GM12878 (cell line): ENCODE measurements around the gene TM9SF2. TPM values are rescaled to one million over a fixed set of nuclear protein-coding genes. Genes with fewer than 3 reads are reported as not detected.

Source experiments
- ATF7 ChIP-seq: fragments of 450-650 bp; IDR thresholded peaks from 2 replicates; pipeline ENCODE4 v1.6.1; 2016; ENCODE audit warnings: low read depth, mild to moderate bottlenecking
- BCL11A ChIP-seq: IDR thresholded peaks from 2 replicates; pipeline ENCODE4 v1.6.1; 2011; ENCODE audit warnings: low read depth, low read length
- CBX5 ChIP-seq: sonication (generic); IDR thresholded peaks from 2 replicates; pipeline ENCODE4 v1.6.1; 2016; ENCODE audit warnings: low read depth, moderate library complexity, mild to moderate bottlenecking, inconsistent platforms
- CEBPB ChIP-seq, 2 experiments: fragments of 150-350 bp in 1 of 2; IDR thresholded peaks; 2 replicates each; pipeline ENCODE4 v1.6.1; 2012 to 2014; ENCODE audit warnings: low read depth in 2 of 2, low read length in 2 of 2, borderline replicate concordance in 1 of 2, inconsistent platforms in 1 of 2
- ETV6 ChIP-seq, 2 experiments: fragments of 450-650 bp in 1 of 2; IDR thresholded peaks in 1 of 2; conservative IDR thresholded peaks in 1 of 2; 2 replicates each; pipeline ENCODE4 v1.6.1; 2014; ENCODE audit warnings: antibody characterized with exemption in 1 of 2, borderline replicate concordance in 1 of 2, low read depth in 1 of 2, mild to moderate bottlenecking in 1 of 2, moderate library complexity in 1 of 2
- GABPA ChIP-seq: IDR thresholded peaks from 2 replicates; pipeline ENCODE4 v1.6.1; 2014; ENCODE audit warnings: antibody characterized with exemption, low read depth, mild to moderate bottlenecking, inconsistent platforms
- MYC ChIP-seq: IDR thresholded peaks from 2 replicates; pipeline ENCODE4 v1.6.1; 2011; ENCODE audit warnings: mild to moderate bottlenecking, low read length, moderate library complexity, inconsistent platforms; ENCODE audit not compliant: insufficient read depth, insufficient replicate concordance, insufficient read length, severe bottlenecking
- NBN ChIP-seq: fragments of 450-650 bp; IDR thresholded peaks from 2 replicates; pipeline ENCODE4 v1.6.1; 2016
- NR2F1 ChIP-seq: fragments of 450-650 bp; conservative IDR thresholded peaks from 2 replicates; pipeline ENCODE4 v1.6.1; 2017; ENCODE audit warnings: mild to moderate bottlenecking
- NRF1 ChIP-seq: conservative IDR thresholded peaks from 2 replicates; pipeline ENCODE4 v1.6.1; 2011; ENCODE audit warnings: mild to moderate bottlenecking, low read depth, low read length, improper control_type of control experiment
- PKNOX1 ChIP-seq: fragments of 450-650 bp; IDR thresholded peaks from 2 replicates; pipeline ENCODE4 v1.6.1; 2016; ENCODE audit warnings: mild to moderate bottlenecking
- PML ChIP-seq: IDR thresholded peaks from 2 replicates; pipeline ENCODE4 v1.6.1; 2012; ENCODE audit warnings: low read length, inconsistent platforms
- POLR2AphosphoS2 ChIP-seq: IDR thresholded peaks from 2 replicates; pipeline ENCODE4 v1.6.1; 2011; ENCODE audit warnings: low read depth, mild to moderate bottlenecking, low read length, improper control_type of control experiment, moderate library complexity
- RELA ChIP-seq: fragments of 450-650 bp; IDR thresholded peaks from 2 replicates; pipeline ENCODE4 v1.8.0; 2014; ENCODE audit warnings: borderline replicate concordance; ENCODE audit not compliant: partially characterized antibody
- RELB ChIP-seq: fragments of 450-650 bp; IDR thresholded peaks from 2 replicates; pipeline ENCODE4 v1.6.1; 2017; ENCODE audit warnings: low read depth, mild to moderate bottlenecking, moderate library complexity
- RFX5 ChIP-seq: IDR thresholded peaks from 2 replicates; pipeline ENCODE4 v1.6.1; 2011; ENCODE audit warnings: low read depth, low read length, improper control_type of control experiment
- RUNX3 ChIP-seq: IDR thresholded peaks from 2 replicates; pipeline ENCODE4 v1.6.1; 2012; ENCODE audit warnings: low read length, inconsistent platforms
- SIX5 ChIP-seq: IDR thresholded peaks from 2 replicates; pipeline ENCODE4 v1.6.1; 2011; ENCODE audit warnings: mild to moderate bottlenecking, low read depth, low read length, moderate library complexity; ENCODE audit not compliant: severe bottlenecking
- SMARCA5 ChIP-seq: fragments of 450-650 bp; IDR thresholded peaks from 2 replicates; pipeline ENCODE4 v1.6.1; 2017; ENCODE audit warnings: mild to moderate bottlenecking
- SPI1 ChIP-seq: IDR thresholded peaks from 2 replicates; pipeline ENCODE4 v1.6.1; 2011; ENCODE audit warnings: low read depth, mild to moderate bottlenecking, low read length, moderate library complexity, borderline replicate concordance; ENCODE audit not compliant: insufficient read depth
- SREBF1 ChIP-seq: IDR thresholded peaks from 2 replicates; pipeline ENCODE4 v1.6.1; 2012; ENCODE audit warnings: mild to moderate bottlenecking, low read length
- STAT1 ChIP-seq: fragments of 450-650 bp; conservative IDR thresholded peaks from 2 replicates; pipeline ENCODE4 v1.6.1; 2014; ENCODE audit warnings: antibody characterized with exemption, mild to moderate bottlenecking
- STAT3 ChIP-seq: IDR thresholded peaks from 2 replicates; pipeline ENCODE4 v1.6.1; 2011; ENCODE audit warnings: low read depth, low read length, improper control_type of control experiment
- ZNF207 ChIP-seq: fragments of 450-650 bp; IDR thresholded peaks from 2 replicates; pipeline ENCODE4 v1.6.1; 2014; ENCODE audit warnings: antibody characterized with exemption, mild to moderate bottlenecking, borderline replicate concordance
- polyA plus RNA-seq, 11 experiments: library from polyadenylated mRNA; depleted of rRNA in 4 of 11; unstranded in 6 of 11; stranded (reverse) in 5 of 11; fragments of >200 nt; fragmentation: Nextera tagmentation in 4 of 11; fragmentation: Illumina TruSeq in 1 of 11; extraction: Ambion mirVana in 4 of 11; extraction: Trizol in 1 of 11; gene quantifications; 1 replicate in 1 of 11; 2 replicates in 10 of 11; pipeline versions ENCODE4 v1.2.1 to v1.2.3, GENCODE V29; 2011 to 2016; ENCODE audit warnings: inconsistent platforms in 2 of 11, missing spikeins in 2 of 11, low read depth in 1 of 11
- total RNA-seq, 4 experiments: library from RNA; depleted of rRNA in 3 of 4; stranded (reverse); fragments of >200 nt in 3 of 4; fragmentation: Illumina TruSeq in 1 of 4; extraction: Trizol in 1 of 4; gene quantifications; 2 replicates each; pipeline versions ENCODE4 v1.2.1 to v1.2.3, GENCODE V29; 2013 to 2021
- TF ChIP-seq, protein P1 (sequence below): fragments of 450-650 bp; IDR thresholded peaks from 2 replicates; pipeline ENCODE4 v1.6.1; 2018; ENCODE audit warnings: borderline replicate concordance, mild to moderate bottlenecking; ENCODE audit not compliant: partially characterized antibody
- TF ChIP-seq, protein P2 (sequence below): IDR thresholded peaks from 2 replicates; pipeline ENCODE4 v1.6.1; 2011; ENCODE audit warnings: low read depth, mild to moderate bottlenecking, low read length, moderate library complexity, borderline replicate concordance; ENCODE audit errors: extremely low read depth

TM9SF2 gene
- total and polyA plus RNA-seq, 10 of the 15 experiments (the other 5 are each of a cell fraction or from before 2014, with no cell fraction given): 34.6 to 128 (median 79.2) TPM

DNA sequence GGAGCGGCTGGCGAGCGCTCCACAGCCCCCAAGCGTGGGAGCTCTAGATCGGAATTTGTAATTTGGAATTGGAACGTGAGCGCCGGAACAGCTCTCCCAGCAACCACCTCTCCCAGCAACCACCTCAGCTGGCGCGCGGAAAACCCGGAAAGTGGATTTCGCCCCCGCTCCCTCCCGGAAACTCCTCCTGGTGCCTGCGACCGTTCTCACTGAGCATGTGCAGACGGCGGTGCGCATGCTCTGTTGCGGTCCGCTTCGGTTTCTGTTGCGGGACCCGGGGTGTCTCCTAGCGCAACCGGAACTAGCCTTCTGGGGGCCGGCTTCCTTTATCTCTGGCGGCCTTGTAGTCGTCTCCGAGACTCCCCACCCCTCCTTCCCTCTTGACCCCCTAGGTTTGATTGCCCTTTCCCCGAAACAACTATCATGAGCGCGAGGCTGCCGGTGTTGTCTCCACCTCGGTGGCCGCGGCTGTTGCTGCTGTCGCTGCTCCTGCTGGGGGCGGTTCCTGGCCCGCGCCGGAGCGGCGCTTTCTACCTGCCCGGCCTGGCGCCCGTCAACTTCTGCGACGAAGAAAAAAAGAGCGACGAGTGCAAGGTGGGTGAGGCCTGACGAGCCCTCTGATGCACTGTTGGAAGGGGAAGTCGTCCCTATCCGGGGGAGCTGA, at the start of gene TM9SF2 (continued):
- TF ChIP-seq ZNF207 (0 out of 2 replicates have a peak, but pooled peaks have one; percentile 13), CEBPB (IDR thresholded peaks at IDR 0.05; ENCODE audit: borderline replicate concordance in 1 of 2, low read depth in 2 of 2, low read length in 2 of 2) (no peak), RFX5 (peak; percentile 69), POLR2AphosphoS2 (0 out of 2 replicates have a peak, but pooled peaks have one; percentile 28), STAT3 (no peak), CBX5 (no peak), NRF1 (peak; percentile 93), ETV6 (conservative IDR thresholded peaks at IDR 0.05 in 1 of 2, IDR thresholded peaks at IDR 0.05 in 1 of 2; ENCODE audit: borderline replicate concordance in 1 of 2, low read depth in 1 of 2) (no peak), BCL11A (peak; percentile 26; the same call in 1 of the 2 replicates), PML (peak; percentile 83), SIX5 (peak; percentile 28), GABPA (peak; percentile 82), SREBF1 (no peak), STAT1 (no peak), NBN (peak; percentile 74), RELA (peak; percentile 5), NR2F1 (0 out of 2 replicates have a peak, but pooled peaks have one; percentile 43), SMARCA5 (no peak), PKNOX1 (peak; percentile 22; the same call in 1 of the 2 replicates), RUNX3 (peak; percentile 75), SPI1 (0 out of 2 replicates have a peak, but pooled peaks have one; percentile 1), ATF7 (peak; percentile 58), RELB (peak; percentile 90), MYC (peak; percentile 15)
- TF ChIP-seq, protein P1, sequence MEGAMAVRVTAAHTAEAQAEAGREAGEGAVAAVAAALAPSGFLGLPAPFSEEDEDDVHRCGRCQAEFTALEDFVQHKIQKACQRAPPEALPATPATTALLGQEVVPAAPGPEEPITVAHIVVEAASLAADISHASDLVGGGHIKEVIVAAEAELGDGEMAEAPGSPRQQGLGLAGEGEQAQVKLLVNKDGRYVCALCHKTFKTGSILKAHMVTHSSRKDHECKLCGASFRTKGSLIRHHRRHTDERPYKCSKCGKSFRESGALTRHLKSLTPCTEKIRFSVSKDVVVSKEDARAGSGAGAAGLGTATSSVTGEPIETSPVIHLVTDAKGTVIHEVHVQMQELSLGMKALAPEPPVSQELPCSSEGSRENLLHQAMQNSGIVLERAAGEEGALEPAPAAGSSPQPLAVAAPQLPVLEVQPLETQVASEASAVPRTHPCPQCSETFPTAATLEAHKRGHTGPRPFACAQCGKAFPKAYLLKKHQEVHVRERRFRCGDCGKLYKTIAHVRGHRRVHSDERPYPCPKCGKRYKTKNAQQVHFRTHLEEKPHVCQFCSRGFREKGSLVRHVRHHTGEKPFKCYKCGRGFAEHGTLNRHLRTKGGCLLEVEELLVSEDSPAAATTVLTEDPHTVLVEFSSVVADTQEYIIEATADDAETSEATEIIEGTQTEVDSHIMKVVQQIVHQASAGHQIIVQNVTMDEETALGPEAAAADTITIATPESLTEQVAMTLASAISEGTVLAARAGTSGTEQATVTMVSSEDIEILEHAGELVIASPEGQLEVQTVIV: peak; percentile 65
- TF ChIP-seq, protein P2, sequence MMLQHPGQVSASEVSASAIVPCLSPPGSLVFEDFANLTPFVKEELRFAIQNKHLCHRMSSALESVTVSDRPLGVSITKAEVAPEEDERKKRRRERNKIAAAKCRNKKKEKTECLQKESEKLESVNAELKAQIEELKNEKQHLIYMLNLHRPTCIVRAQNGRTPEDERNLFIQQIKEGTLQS: no peak
